Measurements from ENCODE around the gene ITSN1. TPM values are rescaled to one million over a fixed set of nuclear protein-coding genes. Genes with fewer than 3 reads are reported as not detected.
"Not testable (repeated sequence)": the region's sequence is repeated elsewhere in the genome, so short reads cannot be mapped to it uniquely, and the experiment has no call there.

ITSN1 gene
- total RNA-seq, 1 donor from 2014 or later: 4.8 TPM

DNA sequence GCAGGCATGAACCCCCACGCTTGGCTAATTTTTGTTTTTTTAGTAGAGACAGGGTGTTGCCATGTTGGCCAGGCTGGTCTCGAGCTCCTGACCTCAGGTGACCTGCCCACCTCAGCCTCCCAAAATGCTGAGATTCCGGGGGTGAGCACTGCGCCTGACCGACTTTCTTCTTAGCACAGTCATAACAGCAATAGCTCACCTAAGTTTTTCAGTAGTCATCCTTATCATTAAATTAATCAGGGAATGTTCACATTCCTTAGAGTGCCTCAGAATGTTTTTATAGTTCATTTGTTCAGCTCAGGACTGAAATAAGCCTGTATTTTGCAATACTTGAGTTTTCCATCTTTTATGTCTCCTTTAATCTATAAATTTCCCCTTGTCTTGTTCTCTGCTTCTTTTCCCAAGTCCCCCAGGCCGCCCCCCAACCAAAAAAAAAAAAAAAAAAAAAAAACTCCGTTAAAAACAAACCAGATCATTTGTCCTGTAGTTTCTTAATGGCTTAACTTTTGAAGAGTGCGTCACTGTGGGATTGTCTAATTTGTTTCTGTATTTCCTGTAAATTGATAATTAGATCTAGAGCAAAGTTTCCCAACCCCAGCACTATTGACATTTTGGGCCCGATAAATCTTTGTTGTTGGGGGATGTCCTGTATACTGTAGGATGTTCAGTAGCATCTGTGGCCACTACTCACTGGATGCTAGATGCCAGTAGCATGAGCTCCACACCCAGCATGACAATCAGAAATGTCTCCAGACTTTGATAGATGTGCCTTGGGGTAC, 120.7 kb downstream of the ITSN1 start:
- DNase-seq: no peak
- intact Hi-C loops (cut with micrococcal nuclease): no loop called here
- Mint-ChIP-seq H3K27me3 (peaks cover 2% of the 10 kb centered on the region), H3K4me3 (no peak overlapping the region), H3K27ac (no peak overlapping the region), H3K4me1 (no peaks in the 10 kb centered on the region), H3K36me3 (ENCODE audit: low read depth) (no peaks in the 10 kb centered on the region), H3K9me3 (no peaks in the 10 kb centered on the region)

DNA sequence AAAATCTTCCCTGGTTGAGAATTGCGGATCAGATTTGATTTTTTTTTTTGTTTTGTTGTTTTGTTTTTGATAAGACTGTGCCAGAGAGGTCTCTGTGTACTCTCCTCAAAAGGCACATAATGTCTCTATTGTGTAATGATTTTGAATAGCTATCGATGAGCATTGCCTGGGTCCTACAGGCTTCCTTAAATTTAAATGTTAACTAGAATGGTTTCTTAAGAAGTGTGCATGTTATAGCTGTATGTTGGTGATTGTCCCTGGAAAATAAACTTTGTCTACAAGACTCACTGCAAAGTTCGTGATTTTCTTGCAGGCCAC, 121.2 kb downstream of the ITSN1 start:
- no peaks in the 10 kb centered on the region for H3K4me1 Mint-ChIP-seq
- H3K27ac Mint-ChIP-seq: no peak overlapping the region
- no peaks in the 10 kb centered on the region for H3K9me3 Mint-ChIP-seq

DNA sequence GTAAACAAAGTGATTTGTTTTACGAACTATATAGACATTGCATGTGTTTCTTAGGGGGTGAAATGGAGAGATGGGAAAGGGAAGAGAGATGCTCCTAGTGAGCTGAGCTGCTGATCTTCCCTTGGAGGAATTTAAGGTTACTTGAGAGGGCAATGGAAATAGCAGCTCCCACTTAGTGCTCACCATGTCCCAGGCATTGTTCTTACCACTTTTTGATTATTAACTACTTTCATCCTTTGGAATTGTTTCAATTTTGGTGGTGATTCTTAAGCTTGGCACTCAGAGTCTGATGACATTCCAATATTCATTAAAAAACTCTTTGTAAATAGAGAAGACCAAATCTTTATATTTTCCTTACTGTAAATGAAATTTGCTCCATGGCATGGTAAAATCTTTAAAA, 124.9 kb downstream of the ITSN1 start:
- H3K4me3 Mint-ChIP-seq: no peak overlapping the region
- no peak for DNase-seq

More for the DNA sequence above, 121.2 kb downstream of the ITSN1 start:
- intact Hi-C loops (cut with micrococcal nuclease): no loop called here
- H3K36me3 Mint-ChIP-seq (ENCODE audit: low read depth): no peaks in the 10 kb centered on the region
- H3K4me3 Mint-ChIP-seq: no peak overlapping the region
- H3K27me3 Mint-ChIP-seq: no peaks in the 10 kb centered on the region
- DNase-seq: no peak

DNA sequence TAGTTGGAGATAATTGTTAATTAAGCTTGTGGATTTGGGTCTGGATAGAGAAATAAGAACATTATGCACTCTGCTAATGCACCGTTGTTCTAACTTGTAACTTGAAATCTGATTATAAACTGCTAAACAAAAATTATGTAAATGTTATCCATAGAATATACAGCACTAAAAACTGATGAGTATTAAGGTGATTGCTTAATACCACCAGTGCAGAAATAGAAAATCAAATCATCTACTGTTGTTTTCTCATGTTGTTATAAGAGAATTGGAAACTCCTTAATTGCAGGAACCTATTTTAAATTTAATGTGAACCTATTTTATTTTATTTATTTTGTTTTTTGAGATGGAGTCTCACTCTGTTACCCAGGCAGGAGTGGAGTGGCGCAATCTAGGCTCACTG, 125.7 kb downstream of the ITSN1 start:
- Mint-ChIP-seq H3K4me1 (no peaks in the 10 kb centered on the region), H3K27me3 (no peaks in the 10 kb centered on the region), H3K9me3 (no peaks in the 10 kb centered on the region), H3K36me3 (ENCODE audit: low read depth) (no peaks in the 10 kb centered on the region), H3K4me3 (no peak overlapping the region), H3K27ac (no peak overlapping the region)
- DNase-seq: no peak
- intact Hi-C loops (cut with micrococcal nuclease): no loop called here

More for the DNA sequence above, 124.9 kb downstream of the ITSN1 start:
- Mint-ChIP-seq H3K27me3 (no peaks in the 10 kb centered on the region), H3K4me1 (no peaks in the 10 kb centered on the region), H3K9me3 (no peaks in the 10 kb centered on the region), H3K27ac (no peak overlapping the region), H3K36me3 (ENCODE audit: low read depth) (no peaks in the 10 kb centered on the region)
- intact Hi-C loops (cut with micrococcal nuclease): no loop called here

DNA sequence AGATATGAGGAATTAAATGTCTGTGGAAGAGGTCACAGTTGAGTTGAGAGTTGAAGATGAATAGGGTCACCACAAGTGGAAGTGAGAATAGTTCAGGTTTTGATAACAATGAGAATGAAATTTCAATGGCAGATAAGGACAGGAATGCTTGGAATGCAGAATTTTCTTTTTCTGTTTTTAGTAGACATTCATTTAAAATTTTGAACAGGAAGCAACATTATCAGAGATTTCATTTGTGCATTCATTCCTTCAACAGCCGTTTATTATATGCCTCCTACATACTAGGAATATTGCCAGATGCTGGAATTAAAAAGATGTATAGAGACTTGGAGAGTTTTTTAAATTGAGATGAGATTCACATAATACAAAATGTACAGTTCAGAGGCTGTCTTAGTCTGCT, 126.8 kb downstream of the ITSN1 start:
- no peaks in the 10 kb centered on the region for H3K36me3 Mint-ChIP-seq (ENCODE audit: low read depth)
- H3K4me3 Mint-ChIP-seq: no peak overlapping the region
- no peak for DNase-seq
- H3K27me3 Mint-ChIP-seq: no peaks in the 10 kb centered on the region
- H3K4me1 Mint-ChIP-seq: no peaks in the 10 kb centered on the region
- intact Hi-C loops (cut with micrococcal nuclease): no loop called here
- no peaks in the 10 kb centered on the region for H3K9me3 Mint-ChIP-seq
- H3K27ac Mint-ChIP-seq: no peak overlapping the region

DNA sequence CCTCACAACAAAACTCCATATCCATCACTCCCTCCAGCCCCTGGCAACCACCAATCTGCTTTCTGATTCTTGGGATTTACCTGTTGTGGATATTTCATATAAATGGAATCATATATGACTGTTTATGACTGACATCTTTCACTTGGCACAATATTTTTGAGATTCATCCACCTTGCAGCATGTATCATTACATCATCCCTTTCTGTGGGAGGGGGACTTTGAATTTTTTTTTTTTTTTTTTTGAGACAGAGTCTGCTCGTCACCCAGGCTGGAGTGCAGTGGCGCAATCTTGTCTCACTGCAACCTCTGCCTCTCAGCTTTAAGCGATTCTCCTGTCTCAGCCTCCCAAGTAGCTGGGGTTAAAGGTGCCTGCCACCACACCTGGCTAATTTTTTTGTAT, 128.2 kb downstream of the ITSN1 start:
- Mint-ChIP-seq H3K27me3 (no peaks in the 10 kb centered on the region), H3K4me3 (no peak overlapping the region), H3K27ac (no peak overlapping the region), H3K36me3 (ENCODE audit: low read depth) (no peaks in the 10 kb centered on the region), H3K9me3 (no peaks in the 10 kb centered on the region), H3K4me1 (no peaks in the 10 kb centered on the region)
- no peak for DNase-seq
- intact Hi-C loops (cut with micrococcal nuclease): no loop called here

- no peaks in the 10 kb centered on the region for H3K27me3 Mint-ChIP-seq
- no peak overlapping the region for H3K4me3 Mint-ChIP-seq
- no peak overlapping the region for H3K27ac Mint-ChIP-seq
- DNase-seq: no peak
- no peaks in the 10 kb centered on the region for H3K9me3 Mint-ChIP-seq
- no peaks in the 10 kb centered on the region for H3K36me3 Mint-ChIP-seq (ENCODE audit: low read depth)
- intact Hi-C loops (cut with micrococcal nuclease): no loop called here
- H3K4me1 Mint-ChIP-seq: no peaks in the 10 kb centered on the region
Observed at GRCh38 chr21:33771976-33772375, 129.7 kb downstream of the ITSN1 start.

DNA sequence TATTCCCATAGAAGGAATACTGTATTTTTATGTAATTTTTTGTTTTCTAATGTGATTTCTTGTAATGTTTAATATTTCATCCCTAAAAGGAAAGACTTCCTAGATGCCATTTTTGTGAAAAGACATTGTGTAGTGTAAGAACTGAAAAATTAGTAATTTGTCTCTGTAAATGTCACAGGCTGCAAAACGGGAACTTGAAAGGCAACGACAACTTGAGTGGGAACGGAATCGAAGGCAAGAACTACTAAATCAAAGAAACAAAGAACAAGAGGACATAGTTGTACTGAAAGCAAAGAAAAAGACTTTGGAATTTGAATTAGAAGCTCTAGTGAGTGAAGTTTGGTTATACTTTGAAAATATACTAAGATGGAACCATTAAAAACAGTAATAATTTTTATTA, 132.2 kb downstream of the ITSN1 start:
- DNase-seq: no peak
- H3K4me1 Mint-ChIP-seq: no peaks in the 10 kb centered on the region
- no peaks in the 10 kb centered on the region for H3K27me3 Mint-ChIP-seq
- no peak overlapping the region for H3K4me3 Mint-ChIP-seq
- peaks cover 7% of the 10 kb centered on the region for H3K9me3 Mint-ChIP-seq
- intact Hi-C loops (cut with micrococcal nuclease): no loop called here
- no peak overlapping the region for H3K27ac Mint-ChIP-seq
- no peaks in the 10 kb centered on the region for H3K36me3 Mint-ChIP-seq (ENCODE audit: low read depth)

GRCh38 chr21:33775100-33775828, 133.0 kb downstream of the ITSN1 start:
- DNase-seq: no peak
- Mint-ChIP-seq H3K27ac (no peak overlapping the region), H3K4me3 (no peak overlapping the region), H3K9me3 (peaks cover 7% of the 10 kb centered on the region), H3K27me3 (no peaks in the 10 kb centered on the region), H3K36me3 (ENCODE audit: low read depth) (no peaks in the 10 kb centered on the region), H3K4me1 (no peaks in the 10 kb centered on the region)
- intact Hi-C loops (cut with micrococcal nuclease): no loop called here

DNA sequence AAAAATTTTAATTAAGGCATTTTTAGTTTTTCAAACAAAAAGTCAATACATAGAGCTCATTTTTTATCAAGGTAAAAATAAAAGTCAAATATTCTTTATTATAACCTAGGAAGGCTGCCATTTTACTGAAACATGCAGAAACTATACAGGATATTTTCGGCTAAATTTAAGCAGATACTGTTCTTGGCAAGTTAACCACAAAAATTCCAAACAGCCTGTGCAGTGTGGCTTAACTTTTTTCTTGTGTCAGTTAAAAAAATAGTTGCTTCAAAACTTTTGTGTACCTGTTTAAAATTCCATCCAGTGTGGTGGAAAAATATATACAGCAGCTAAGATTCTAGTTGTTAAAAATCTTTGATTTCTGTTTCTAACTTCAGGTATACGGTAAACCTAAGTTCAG, 138.3 kb downstream of the ITSN1 start:
- H3K27ac Mint-ChIP-seq: no peak overlapping the region
- intact Hi-C loops (cut with micrococcal nuclease): no loop called here
- no peak for DNase-seq
- no peaks in the 10 kb centered on the region for H3K4me1 Mint-ChIP-seq
- peaks cover 7% of the 10 kb centered on the region for H3K9me3 Mint-ChIP-seq
- no peak overlapping the region for H3K4me3 Mint-ChIP-seq
- H3K27me3 Mint-ChIP-seq: no peaks in the 10 kb centered on the region
- H3K36me3 Mint-ChIP-seq (ENCODE audit: low read depth): no peaks in the 10 kb centered on the region

- Mint-ChIP-seq H3K4me1 (no peaks in the 10 kb centered on the region), H3K4me3 (no peak overlapping the region), H3K9me3 (peaks cover 7% of the 10 kb centered on the region), H3K36me3 (ENCODE audit: low read depth) (no peaks in the 10 kb centered on the region), H3K27me3 (no peaks in the 10 kb centered on the region), H3K27ac (no peak overlapping the region)
- DNase-seq: no peak
- intact Hi-C loops (cut with micrococcal nuclease): no loop called here
Observed at GRCh38 chr21:33781121-33781520, 138.8 kb downstream of the ITSN1 start.

GRCh38 chr21:33783187-33783979, 141.1 kb downstream of the ITSN1 start:
- peaks cover 2% of the 10 kb centered on the region for H3K27me3 Mint-ChIP-seq
- no peak for DNase-seq
- H3K9me3 Mint-ChIP-seq: peaks cover 7% of the 10 kb centered on the region
- no peak overlapping the region for H3K4me3 Mint-ChIP-seq
- no peaks in the 10 kb centered on the region for H3K36me3 Mint-ChIP-seq (ENCODE audit: low read depth)
- no peaks in the 10 kb centered on the region for H3K4me1 Mint-ChIP-seq
- intact Hi-C loops (cut with micrococcal nuclease): no loop called here
- H3K27ac Mint-ChIP-seq: no peak overlapping the region

DNA sequence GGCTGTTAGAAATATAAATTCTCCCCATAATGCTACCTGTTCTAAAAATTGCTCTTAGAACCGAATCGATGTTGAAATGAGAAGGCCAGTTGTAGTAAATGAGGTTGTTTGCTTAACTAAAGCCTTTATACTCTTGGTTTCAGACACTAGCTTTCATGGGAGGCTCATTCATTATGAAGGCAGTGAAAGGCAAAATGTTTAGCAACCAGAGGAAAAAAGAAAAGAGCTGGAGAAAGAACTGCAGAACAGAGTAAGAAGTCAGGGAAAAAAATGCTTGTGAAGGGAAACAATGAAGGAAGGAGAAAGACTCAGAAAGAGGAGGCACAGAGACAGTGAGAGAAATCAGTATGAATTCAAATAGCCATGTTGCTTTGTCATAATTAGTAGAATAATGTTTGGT, 145.1 kb downstream of the ITSN1 start:
- Mint-ChIP-seq H3K27ac (no peak overlapping the region), H3K36me3 (ENCODE audit: low read depth) (no peaks in the 10 kb centered on the region), H3K27me3 (peaks cover 5% of the 10 kb centered on the region), H3K9me3 (no peaks in the 10 kb centered on the region), H3K4me1 (no peaks in the 10 kb centered on the region), H3K4me3 (no peak overlapping the region)
- no peak for DNase-seq
- intact Hi-C loops (cut with micrococcal nuclease): no loop called here

- intact Hi-C loops (cut with micrococcal nuclease); H3K36me3 Mint-ChIP-seq (ENCODE audit: low read depth); H3K4me1 Mint-ChIP-seq; H3K9me3 Mint-ChIP-seq; H3K27me3 Mint-ChIP-seq; H3K4me3 Mint-ChIP-seq; H3K27ac Mint-ChIP-seq; DNase-seq: not testable (repeated sequence)
Observed at GRCh38 chr21:33788438-33788837, 146.1 kb downstream of the ITSN1 start.

Data from activated CD4-positive, alpha-beta T cell treated with anti-CD3 and anti-CD28 coated beads, Interleukin-2, amount 10 ng/mL, durations not matched to agents 24 days and 14 days (primary cell).